A549 treated with CpdA at 1 μM for 4 hours (cell line): ENCODE results near the gene MTFP1. TPM values are rescaled to one million over a fixed set of nuclear protein-coding genes. Genes with fewer than 3 reads are reported as not detected.

Experiments used
- total RNA-seq: library from RNA; stranded (reverse); fragments of 200-300 nt; extraction: Qiagen RNA extraction; gene quantifications from 5 replicates; pipeline ENCODE4 v1.2.3, GENCODE V29; 2022; ENCODE audit warnings: low read depth

Gene MTFP1
- 70.1 to 77.3 TPM (median 72.6 TPM) in 5 replicates for total RNA-seq

GRCh38 chr22:30425616-30426387, at the start of gene MTFP1:
Gene MTFP1 (plus strand): TSS chr22:30425768. CDS start chr22:30425880, 112 bp downstream.

GRCh38 chr22:30386960-30387827, 38.4 kb upstream of the MTFP1 start, which contains the start of gene RNF215:
Gene RNF215 (minus strand): TSS chr22:30387411. CDS start chr22:30387313, 98 bp downstream.

GRCh38 chr22:30396871-30397655, 28.5 kb upstream of the MTFP1 start, which contains the start of gene SEC14L2:
Gene SEC14L2 (plus strand): TSS chr22:30397018. CDS start chr22:30397117, 99 bp downstream.

GRCh38 chr22:30471616-30472318, 46.2 kb downstream of the MTFP1 start, which contains the start of gene SEC14L3:
Gene SEC14L3 (minus strand): TSS chr22:30472017. CDS start chr22:30471958, 59 bp downstream.

Other genes with a start within 250 kb of the MTFP1 start
- gene LIF, start 179.0 kb upstream of the MTFP1 start, total RNA-seq = 33.9 to 49.9 TPM (median 45.0 TPM) in 5 replicates
- gene OSM, start 158.9 kb upstream of the MTFP1 start, total RNA-seq = 0.02 to 0.09 TPM in 2 of 5 replicates, not detected in the others
- 4.9 to 8.7 TPM (median 6.5 TPM) in 5 replicates for gene CASTOR1, start 136.3 kb upstream of the MTFP1 start, total RNA-seq
- gene TBC1D10A, start 98.8 kb upstream of the MTFP1 start, total RNA-seq = 9.2 to 12.7 TPM (median 12.4 TPM) in 5 replicates
- 45.0 to 70.0 TPM (median 61.9 TPM) in 5 replicates for gene SF3A1, start 68.9 kb upstream of the MTFP1 start, total RNA-seq
- 2.2 to 3.3 TPM (median 3.2 TPM) in 5 replicates for gene CCDC157, start 68.8 kb upstream of the MTFP1 start, total RNA-seq
- 16.0 to 20.7 TPM (median 17.3 TPM) in 5 replicates for gene RNF215, start 38.4 kb upstream of the MTFP1 start, total RNA-seq
- gene SEC14L2, start 28.8 kb upstream of the MTFP1 start, total RNA-seq = 18.4 to 36.4 TPM (median 24.9 TPM) in 5 replicates
- not detected in 5 replicates for gene SEC14L3, start 46.2 kb downstream of the MTFP1 start, total RNA-seq
- gene SEC14L4, start 79.9 kb downstream of the MTFP1 start, total RNA-seq = 4.0 to 6.7 TPM (median 5.1 TPM) in 5 replicates
- not detected in 5 replicates for gene SEC14L6, start 121.0 kb downstream of the MTFP1 start, total RNA-seq
- gene GAL3ST1, start 148.9 kb downstream of the MTFP1 start, total RNA-seq = 6.6 to 9.7 TPM (median 7.9 TPM) in 5 replicates
- 113 to 122 TPM (median 116 TPM) in 5 replicates for gene PES1, start 166.1 kb downstream of the MTFP1 start, total RNA-seq
- 3.7 to 5.5 TPM (median 4.3 TPM) in 5 replicates for gene TCN2, start 181.4 kb downstream of the MTFP1 start, total RNA-seq
- gene SLC35E4, start 210.0 kb downstream of the MTFP1 start, total RNA-seq = 5.2 to 7.6 TPM (median 6.4 TPM) in 5 replicates
- gene DUSP18, start 242.1 kb downstream of the MTFP1 start, total RNA-seq = 3.0 to 5.3 TPM (median 4.6 TPM) in 5 replicates